HepG2 (cell line): ENCODE measurements around the gene IGFBP6. TPM values are rescaled to one million over a fixed set of nuclear protein-coding genes. Genes with fewer than 3 reads are reported as not detected.

Experiments
- ADNP ChIP-seq: sonication (generic); formaldehyde crosslinking; IDR thresholded peaks from 2 replicates; pipeline ENCODE4 v1.4.0; 2020; ENCODE audit warnings: missing genetic modification reagents
- CHD4 ChIP-seq: fragments of 200-600 bp; sonication (generic); IDR thresholded peaks from 2 replicates; pipeline ENCODE4 v1.7.0; 2017; ENCODE audit warnings: mild to moderate bottlenecking, low read length, borderline replicate concordance
- DMAP1 ChIP-seq: IDR thresholded peaks from 2 replicates; pipeline ENCODE4 v1.6.1; 2016
- DNMT1 ChIP-seq: sonication (generic); formaldehyde crosslinking; IDR thresholded peaks from 2 replicates; pipeline ENCODE4 v1.5.1; 2020; ENCODE audit warnings: mild to moderate bottlenecking, missing genetic modification reagents
- HDAC1 ChIP-seq: sonication (generic); formaldehyde crosslinking; IDR thresholded peaks from 2 replicates; pipeline ENCODE4 v1.5.1; 2020; ENCODE audit warnings: mild to moderate bottlenecking, missing genetic modification reagents
- KLF12 ChIP-seq: sonication (generic); formaldehyde crosslinking; IDR thresholded peaks from 2 replicates; pipeline ENCODE4 v1.4.0; 2020; ENCODE audit warnings: missing genetic modification reagents, borderline replicate concordance
- KMT2A ChIP-seq: sonication (generic); formaldehyde crosslinking; IDR thresholded peaks from 2 replicates; pipeline ENCODE4 v1.4.0; 2020; ENCODE audit warnings: missing genetic modification reagents
- MAZ ChIP-seq, 2 experiments: sonication (generic) in 1 of 2; formaldehyde crosslinking in 1 of 2; IDR thresholded peaks; 2 replicates each; pipeline versions ENCODE4 v1.5.0 to v1.6.1; 2012 to 2020; ENCODE audit warnings: low read depth in 2 of 2, mild to moderate bottlenecking in 2 of 2, borderline replicate concordance in 1 of 2, improper control_type of control experiment in 1 of 2, low read length in 1 of 2, missing genetic modification reagents in 1 of 2, moderate library complexity in 1 of 2
- MEIS1 ChIP-seq: sonication (generic); formaldehyde crosslinking; IDR thresholded peaks from 2 replicates; pipeline ENCODE4 v1.9.0; 2021; ENCODE audit warnings: mild to moderate bottlenecking, missing genetic modification reagents, moderate library complexity, borderline replicate concordance
- MXI1 ChIP-seq: IDR thresholded peaks from 3 replicates; pipeline ENCODE4 v1.6.1; 2012; ENCODE audit warnings: low read depth, low read length, inconsistent platforms, borderline replicate concordance
- MYC ChIP-seq: sonication (generic); formaldehyde crosslinking; IDR thresholded peaks from 2 replicates; pipeline ENCODE4 v1.9.0; 2021; ENCODE audit warnings: missing genetic modification reagents, borderline replicate concordance
- NCOR1 ChIP-seq: fragments of 200-600 bp; sonication (generic); IDR thresholded peaks from 2 replicates; pipeline ENCODE4 v1.7.0; 2017; ENCODE audit warnings: antibody characterized with exemption, low read length, borderline replicate concordance
- REXO4 ChIP-seq: sonication (generic); formaldehyde crosslinking; IDR thresholded peaks from 2 replicates; pipeline ENCODE4 v1.8.0; 2022; ENCODE audit warnings: missing genetic modification reagents, mild to moderate bottlenecking, borderline replicate concordance
- TOPORS ChIP-seq: sonication (generic); formaldehyde crosslinking; IDR thresholded peaks from 2 replicates; pipeline ENCODE4 v1.8.0; 2023; ENCODE audit warnings: mild to moderate bottlenecking, missing genetic modification reagents
- ZFP36L1 ChIP-seq: sonication (generic); formaldehyde crosslinking; IDR thresholded peaks from 2 replicates; pipeline ENCODE4 v1.8.0; 2022; ENCODE audit warnings: mild to moderate bottlenecking, missing genetic modification reagents, moderate library complexity
- ZNF230 ChIP-seq: sonication (generic); formaldehyde crosslinking; IDR thresholded peaks from 2 replicates; pipeline ENCODE4 v1.4.0; 2020; ENCODE audit warnings: mild to moderate bottlenecking, missing genetic modification reagents
- ZNF234 ChIP-seq: sonication (generic); formaldehyde crosslinking; conservative IDR thresholded peaks from 2 replicates; pipeline ENCODE4 v1.5.1; 2020; ENCODE audit warnings: mild to moderate bottlenecking, missing genetic modification reagents
- ZNF274 ChIP-seq: sonication (generic); formaldehyde crosslinking; IDR thresholded peaks from 2 replicates; pipeline ENCODE4 v1.5.1; 2020; ENCODE audit warnings: mild to moderate bottlenecking, missing genetic modification reagents
- ZNF552 ChIP-seq: sonication (generic); formaldehyde crosslinking; IDR thresholded peaks from 2 replicates; pipeline ENCODE4 v1.9.0; 2022; ENCODE audit warnings: missing genetic modification reagents, mild to moderate bottlenecking, borderline replicate concordance
- ZNF776 ChIP-seq: sonication (generic); formaldehyde crosslinking; IDR thresholded peaks from 2 replicates; pipeline ENCODE4 v1.4.0; 2020; ENCODE audit warnings: mild to moderate bottlenecking, missing genetic modification reagents
- ZNF781 ChIP-seq: sonication (generic); formaldehyde crosslinking; IDR thresholded peaks from 2 replicates; pipeline ENCODE4 v1.5.1; 2020; ENCODE audit warnings: borderline replicate concordance, mild to moderate bottlenecking, missing genetic modification reagents; ENCODE audit errors: not compliant biosample characterization
- ZNF839 ChIP-seq: sonication (generic); formaldehyde crosslinking; IDR thresholded peaks from 2 replicates; pipeline ENCODE4 v1.4.0; 2020; ENCODE audit warnings: missing genetic modification reagents, mild to moderate bottlenecking, borderline replicate concordance
- ZNF850 ChIP-seq: sonication (generic); formaldehyde crosslinking; conservative IDR thresholded peaks from 2 replicates; pipeline ENCODE4 v1.9.0; 2021; ENCODE audit warnings: mild to moderate bottlenecking, missing genetic modification reagents
- polyA plus RNA-seq, 8 experiments: library from polyadenylated mRNA; depleted of rRNA in 3 of 8; stranded (reverse) in 7 of 8; unstranded in 1 of 8; fragments of >200 nt; fragmentation: Illumina TruSeq in 4 of 8; extraction: Trizol in 4 of 8; gene quantifications; 2 replicates each; pipeline versions ENCODE4 v1.2.1 to v1.2.3, GENCODE V29; 2011 to 2016; ENCODE audit warnings: low read depth in 4 of 8, missing spikeins in 1 of 8, mixed read lengths in 1 of 8; ENCODE audit not compliant: insufficient read depth in 1 of 8
- total RNA-seq, 5 experiments: library from RNA; depleted of rRNA; stranded (reverse); fragments of >200 nt; fragmentation: Illumina TruSeq; extraction: Trizol; gene quantifications; 2 replicates each; pipeline ENCODE4 v1.2.3, GENCODE V29; 2016; ENCODE audit warnings: low read depth in 1 of 5
- TF ChIP-seq, protein P1 (sequence below): sonication (generic); formaldehyde crosslinking; IDR thresholded peaks from 2 replicates; pipeline ENCODE4 v1.4.0; 2020; ENCODE audit warnings: missing genetic modification reagents, borderline replicate concordance
- TF ChIP-seq, protein P2 (sequence below): sonication (generic); formaldehyde crosslinking; IDR thresholded peaks from 2 replicates; pipeline ENCODE4 v1.5.0; 2020; ENCODE audit warnings: missing genetic modification reagents, mild to moderate bottlenecking, borderline replicate concordance
- TF ChIP-seq, protein P3 (sequence below): sonication (generic); formaldehyde crosslinking; IDR thresholded peaks from 2 replicates; pipeline ENCODE4 v1.4.0; 2020; ENCODE audit warnings: mild to moderate bottlenecking, missing genetic modification reagents

The IGFBP6 gene
- total and polyA plus RNA-seq, 2 of the 13 experiments (the other 11 are each of a cell fraction or from before 2014, with no cell fraction given) = 3.9 to 25.2 TPM

- TF ChIP-seq ZNF234 (CRISPR knock-in tag) (no peak), ZNF839 (CRISPR knock-in tag) (no peak), ZNF230 (no peak), MYC (CRISPR knock-in tag) (peak; percentile 33; the same call in 1 of the 2 replicates), ZNF552 (CRISPR knock-in tag) (no peak), ZNF781 (CRISPR knock-in tag) (no peak), ZNF776 (CRISPR knock-in tag) (no peak), MXI1 (peak; percentile 75; the same call in 1 of the 3 replicates), TOPORS (CRISPR knock-in tag) (no peak), KMT2A (no peak), MAZ (IDR thresholded peaks at IDR 0.05; ENCODE audit: borderline replicate concordance, low read depth, low read length) (0 out of 2 replicates have a peak, but pooled peaks have one; percentile 31), MAZ (CRISPR knock-in tag; IDR thresholded peaks at IDR 0.05; ENCODE audit: low read depth) (no peak), ZNF274 (CRISPR knock-in tag) (no peak), REXO4 (CRISPR knock-in tag) (no peak), MEIS1 (peak; percentile 92; the same call in 1 of the 2 replicates), KLF12 (peak; percentile 47; the same call in 1 of the 2 replicates), ZFP36L1 (CRISPR knock-in tag) (peak; percentile 91), CHD4 (no peak), ADNP (no peak), NCOR1 (peak; percentile 72; the same call in 1 of the 2 replicates), DNMT1 (CRISPR knock-in tag) (no peak; the same call in 1 of the 2 replicates), DMAP1 (no peak), HDAC1 (peak; percentile 57), ZNF850 (CRISPR knock-in tag) (no peak)
- TF ChIP-seq, protein P1, sequence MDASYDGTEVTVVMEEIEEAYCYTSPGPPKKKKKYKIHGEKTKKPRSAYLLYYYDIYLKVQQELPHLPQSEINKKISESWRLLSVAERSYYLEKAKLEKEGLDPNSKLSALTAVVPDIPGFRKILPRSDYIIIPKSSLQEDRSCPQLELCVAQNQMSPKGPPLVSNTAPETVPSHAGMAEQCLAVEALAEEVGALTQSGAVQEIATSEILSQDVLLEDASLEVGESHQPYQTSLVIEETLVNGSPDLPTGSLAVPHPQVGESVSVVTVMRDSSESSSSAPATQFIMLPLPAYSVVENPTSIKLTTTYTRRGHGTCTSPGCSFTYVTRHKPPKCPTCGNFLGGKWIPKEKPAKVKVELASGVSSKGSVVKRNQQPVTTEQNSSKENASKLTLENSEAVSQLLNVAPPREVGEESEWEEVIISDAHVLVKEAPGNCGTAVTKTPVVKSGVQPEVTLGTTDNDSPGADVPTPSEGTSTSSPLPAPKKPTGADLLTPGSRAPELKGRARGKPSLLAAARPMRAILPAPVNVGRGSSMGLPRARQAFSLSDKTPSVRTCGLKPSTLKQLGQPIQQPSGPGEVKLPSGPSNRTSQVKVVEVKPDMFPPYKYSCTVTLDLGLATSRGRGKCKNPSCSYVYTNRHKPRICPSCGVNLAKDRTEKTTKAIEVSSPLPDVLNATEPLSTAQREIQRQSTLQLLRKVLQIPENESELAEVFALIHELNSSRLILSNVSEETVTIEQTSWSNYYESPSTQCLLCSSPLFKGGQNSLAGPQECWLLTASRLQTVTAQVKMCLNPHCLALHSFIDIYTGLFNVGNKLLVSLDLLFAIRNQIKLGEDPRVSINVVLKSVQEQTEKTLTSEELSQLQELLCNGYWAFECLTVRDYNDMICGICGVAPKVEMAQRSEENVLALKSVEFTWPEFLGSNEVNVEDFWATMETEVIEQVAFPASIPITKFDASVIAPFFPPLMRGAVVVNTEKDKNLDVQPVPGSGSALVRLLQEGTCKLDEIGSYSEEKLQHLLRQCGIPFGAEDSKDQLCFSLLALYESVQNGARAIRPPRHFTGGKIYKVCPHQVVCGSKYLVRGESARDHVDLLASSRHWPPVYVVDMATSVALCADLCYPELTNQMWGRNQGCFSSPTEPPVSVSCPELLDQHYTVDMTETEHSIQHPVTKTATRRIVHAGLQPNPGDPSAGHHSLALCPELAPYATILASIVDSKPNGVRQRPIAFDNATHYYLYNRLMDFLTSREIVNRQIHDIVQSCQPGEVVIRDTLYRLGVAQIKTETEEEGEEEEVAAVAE (CRISPR knock-in tag) = no peak
- TF ChIP-seq, protein P2, sequence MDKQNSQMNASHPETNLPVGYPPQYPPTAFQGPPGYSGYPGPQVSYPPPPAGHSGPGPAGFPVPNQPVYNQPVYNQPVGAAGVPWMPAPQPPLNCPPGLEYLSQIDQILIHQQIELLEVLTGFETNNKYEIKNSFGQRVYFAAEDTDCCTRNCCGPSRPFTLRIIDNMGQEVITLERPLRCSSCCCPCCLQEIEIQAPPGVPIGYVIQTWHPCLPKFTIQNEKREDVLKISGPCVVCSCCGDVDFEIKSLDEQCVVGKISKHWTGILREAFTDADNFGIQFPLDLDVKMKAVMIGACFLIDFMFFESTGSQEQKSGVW = no peak
- TF ChIP-seq, protein P3, sequence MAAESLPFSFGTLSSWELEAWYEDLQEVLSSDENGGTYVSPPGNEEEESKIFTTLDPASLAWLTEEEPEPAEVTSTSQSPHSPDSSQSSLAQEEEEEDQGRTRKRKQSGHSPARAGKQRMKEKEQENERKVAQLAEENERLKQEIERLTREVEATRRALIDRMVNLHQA (CRISPR knock-in tag) = no peak
Observed at GRCh38 chr12:53061404-53062010, 36.0 kb upstream of the IGFBP6 start (continued).
